ENCODE measurements around the gene MTERF4.

DNA sequence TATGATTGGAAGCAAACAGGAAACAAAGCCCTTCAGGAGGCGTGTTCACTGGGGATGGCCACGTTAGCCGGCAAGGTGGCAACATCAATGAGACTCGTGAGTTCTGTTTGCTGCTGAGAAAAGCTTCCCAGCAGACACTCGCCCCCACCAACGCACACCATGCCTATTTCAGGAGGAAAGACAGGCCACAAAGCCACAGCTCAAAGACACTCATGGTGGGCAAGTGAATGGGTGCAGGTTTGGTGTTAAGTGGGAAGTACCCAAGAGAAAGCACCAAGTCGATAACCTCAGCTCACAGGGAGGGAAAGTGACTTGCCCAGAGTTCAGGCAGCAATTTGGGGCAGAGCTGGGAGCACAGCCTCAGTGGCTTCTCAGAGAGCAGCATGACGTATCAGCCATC is 10.5 kb upstream of the MTERF4 start:
- TF ChIP-seq, protein P1, sequence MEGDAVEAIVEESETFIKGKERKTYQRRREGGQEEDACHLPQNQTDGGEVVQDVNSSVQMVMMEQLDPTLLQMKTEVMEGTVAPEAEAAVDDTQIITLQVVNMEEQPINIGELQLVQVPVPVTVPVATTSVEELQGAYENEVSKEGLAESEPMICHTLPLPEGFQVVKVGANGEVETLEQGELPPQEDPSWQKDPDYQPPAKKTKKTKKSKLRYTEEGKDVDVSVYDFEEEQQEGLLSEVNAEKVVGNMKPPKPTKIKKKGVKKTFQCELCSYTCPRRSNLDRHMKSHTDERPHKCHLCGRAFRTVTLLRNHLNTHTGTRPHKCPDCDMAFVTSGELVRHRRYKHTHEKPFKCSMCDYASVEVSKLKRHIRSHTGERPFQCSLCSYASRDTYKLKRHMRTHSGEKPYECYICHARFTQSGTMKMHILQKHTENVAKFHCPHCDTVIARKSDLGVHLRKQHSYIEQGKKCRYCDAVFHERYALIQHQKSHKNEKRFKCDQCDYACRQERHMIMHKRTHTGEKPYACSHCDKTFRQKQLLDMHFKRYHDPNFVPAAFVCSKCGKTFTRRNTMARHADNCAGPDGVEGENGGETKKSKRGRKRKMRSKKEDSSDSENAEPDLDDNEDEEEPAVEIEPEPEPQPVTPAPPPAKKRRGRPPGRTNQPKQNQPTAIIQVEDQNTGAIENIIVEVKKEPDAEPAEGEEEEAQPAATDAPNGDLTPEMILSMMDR (IDR thresholded peaks at IDR 0.05; ENCODE audit: insufficient read depth, low read length) = no peak
- TF ChIP-seq POLR2AphosphoS5 (IDR thresholded peaks at IDR 0.05; ENCODE audit: low read depth) (no peak), SPI1 (IDR thresholded peaks at IDR 0.05; ENCODE audit: borderline replicate concordance, low read depth) (no peak)
- TF ChIP-seq, protein P2, sequence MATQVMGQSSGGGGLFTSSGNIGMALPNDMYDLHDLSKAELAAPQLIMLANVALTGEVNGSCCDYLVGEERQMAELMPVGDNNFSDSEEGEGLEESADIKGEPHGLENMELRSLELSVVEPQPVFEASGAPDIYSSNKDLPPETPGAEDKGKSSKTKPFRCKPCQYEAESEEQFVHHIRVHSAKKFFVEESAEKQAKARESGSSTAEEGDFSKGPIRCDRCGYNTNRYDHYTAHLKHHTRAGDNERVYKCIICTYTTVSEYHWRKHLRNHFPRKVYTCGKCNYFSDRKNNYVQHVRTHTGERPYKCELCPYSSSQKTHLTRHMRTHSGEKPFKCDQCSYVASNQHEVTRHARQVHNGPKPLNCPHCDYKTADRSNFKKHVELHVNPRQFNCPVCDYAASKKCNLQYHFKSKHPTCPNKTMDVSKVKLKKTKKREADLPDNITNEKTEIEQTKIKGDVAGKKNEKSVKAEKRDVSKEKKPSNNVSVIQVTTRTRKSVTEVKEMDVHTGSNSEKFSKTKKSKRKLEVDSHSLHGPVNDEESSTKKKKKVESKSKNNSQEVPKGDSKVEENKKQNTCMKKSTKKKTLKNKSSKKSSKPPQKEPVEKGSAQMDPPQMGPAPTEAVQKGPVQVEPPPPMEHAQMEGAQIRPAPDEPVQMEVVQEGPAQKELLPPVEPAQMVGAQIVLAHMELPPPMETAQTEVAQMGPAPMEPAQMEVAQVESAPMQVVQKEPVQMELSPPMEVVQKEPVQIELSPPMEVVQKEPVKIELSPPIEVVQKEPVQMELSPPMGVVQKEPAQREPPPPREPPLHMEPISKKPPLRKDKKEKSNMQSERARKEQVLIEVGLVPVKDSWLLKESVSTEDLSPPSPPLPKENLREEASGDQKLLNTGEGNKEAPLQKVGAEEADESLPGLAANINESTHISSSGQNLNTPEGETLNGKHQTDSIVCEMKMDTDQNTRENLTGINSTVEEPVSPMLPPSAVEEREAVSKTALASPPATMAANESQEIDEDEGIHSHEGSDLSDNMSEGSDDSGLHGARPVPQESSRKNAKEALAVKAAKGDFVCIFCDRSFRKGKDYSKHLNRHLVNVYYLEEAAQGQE (IDR thresholded peaks at IDR 0.05; ENCODE audit: insufficient replicate concordance, low read depth) = no peak

All from HL-60 (cell line).